Right lobe of liver (tissue), 6 donors: ENCODE measurements around the gene GBGT1. TPM values are rescaled to one million over a fixed set of nuclear protein-coding genes. Genes with fewer than 3 reads are reported as not detected.
A peak's percentile ranks its signal among the peaks of the same experiment; 100 is the strongest.

Experiments
- ATAC-seq, 4 donors: fragments of 200-7000 bp; cut with Tn5 transposase; one replicate each; pipeline ENCODE4 v1.9.1; 2020; ENCODE audit warnings: mild to moderate bottlenecking in 4 of 4, moderate library complexity in 4 of 4
- DNase-seq, 3 donors: peaks; one replicate each; pipeline ENCODE4 v3.0.0-alpha.2; 2020
- H3K27ac ChIP-seq, 3 donors: fragments of 200-600 bp; one replicate each; pipeline ENCODE4 v1.8.0; 2022
- H3K27me3 ChIP-seq, 2 donors: fragments of 200-600 bp; one replicate each; pipeline ENCODE4 v1.8.0; 2022
- H3K36me3 ChIP-seq, 4 donors: fragments of 200-600 bp; sonication (generic) in 1 of 4; one replicate each; pipeline versions ENCODE4 v1.5.1 to v1.8.0; 2017 to 2022; ENCODE audit warnings: control low read depth in 1 of 4
- H3K4me1 ChIP-seq, 4 donors: fragments of 200-600 bp; sonication (generic) in 1 of 4; one replicate each; pipeline versions ENCODE4 v1.5.1 to v1.8.0; 2017 to 2022; ENCODE audit warnings: control low read depth in 1 of 4
- H3K4me3 ChIP-seq, 3 donors: fragments of 200-600 bp; one replicate each; pipeline ENCODE4 v1.8.0; 2022
- H3K9me3 ChIP-seq, 4 donors: fragments of 200-600 bp; sonication (generic) in 1 of 4; one replicate each; pipeline versions ENCODE4 v1.5.1 to v1.8.0; 2017 to 2022; ENCODE audit warnings: control low read depth in 1 of 4
- POLR2A ChIP-seq: fragments of 450-650 bp; IDR thresholded peaks from one replicate; pipeline ENCODE4 v1.6.1; 2017; ENCODE audit warnings: antibody characterized with exemption, mild to moderate bottlenecking
- WGBS: methylation state at CpG from one replicate; pipeline ENCODE4 v1.1.6; 2018; ENCODE audit warnings: low coverage, low lambda C conversion rate; ENCODE audit not compliant: insufficient coverage; ENCODE audit errors: missing lambda C conversion rate; 5-methylcytosine and 5-hydroxymethylcytosine counted together
- intact Hi-C, 2 donors: fragments of 100-400 bp; cut with DNase I; formaldehyde crosslinking; loops; one replicate each; pipeline versions ENCODE4 v1.11.2 to v1.14.1; 2022
- total RNA-seq, 6 experiments: library from RNA; depleted of rRNA in 2 of 6; stranded (reverse); fragments of >200 nt in 2 of 6; fragmentation: NEBNext Ultra II Directional in 3 of 6; extraction: Animal tissue kit (Norgen Biotek cat#: 25700) in 3 of 6; gene quantifications; one replicate each; pipeline versions ENCODE4 v1.1.0 to v1.2.4, GENCODE V29; 2016 to 2023
- TF ChIP-seq, protein P1 (sequence below), 4 donors: fragments of 200-600 bp in 3 of 4; fragments of 450-650 bp in 1 of 4; IDR thresholded peaks; one replicate each; pipeline versions ENCODE4 v1.5.1 to v1.8.0; 2016 to 2022; ENCODE audit warnings: antibody characterized with exemption in 4 of 4, mild to moderate bottlenecking in 2 of 4
- donor health status: DM: no; HTN: yes; CAD: no.
- donor health status: DM: no; HTN: no; CAD: no.
- donor health status: DM: no; HTN: no; CAD: no.
- donor health status: DM: no; HTN: yes; CAD: no.
- donor health status: DM: no; HTN: yes; CAD: no.

GBGT1 gene
- total RNA-seq, 6 experiments from 2014 or later: 0.68 to 3.7 (median 1.9) TPM

- ATAC-seq: peak in 1 of 4 donors; percentile 18
These were observed 18.4 kb upstream of the GBGT1 start for GRCh38 chr9:133182151-133182550.

GRCh38 chr9:133181561-133181960, 17.8 kb upstream of the GBGT1 start:
- intact Hi-C loops: loop anchor here in 1 of 2 donors (10.0 kb wide), 2 partner anchors 213 to 303 kb away; no protein-coding TSS in a partner anchor
- H3K4me1 ChIP-seq: no peaks in the 10 kb centered on the region
- no peak for ATAC-seq
- H3K27ac ChIP-seq: no peak overlapping the region
- TF ChIP-seq, protein P1, sequence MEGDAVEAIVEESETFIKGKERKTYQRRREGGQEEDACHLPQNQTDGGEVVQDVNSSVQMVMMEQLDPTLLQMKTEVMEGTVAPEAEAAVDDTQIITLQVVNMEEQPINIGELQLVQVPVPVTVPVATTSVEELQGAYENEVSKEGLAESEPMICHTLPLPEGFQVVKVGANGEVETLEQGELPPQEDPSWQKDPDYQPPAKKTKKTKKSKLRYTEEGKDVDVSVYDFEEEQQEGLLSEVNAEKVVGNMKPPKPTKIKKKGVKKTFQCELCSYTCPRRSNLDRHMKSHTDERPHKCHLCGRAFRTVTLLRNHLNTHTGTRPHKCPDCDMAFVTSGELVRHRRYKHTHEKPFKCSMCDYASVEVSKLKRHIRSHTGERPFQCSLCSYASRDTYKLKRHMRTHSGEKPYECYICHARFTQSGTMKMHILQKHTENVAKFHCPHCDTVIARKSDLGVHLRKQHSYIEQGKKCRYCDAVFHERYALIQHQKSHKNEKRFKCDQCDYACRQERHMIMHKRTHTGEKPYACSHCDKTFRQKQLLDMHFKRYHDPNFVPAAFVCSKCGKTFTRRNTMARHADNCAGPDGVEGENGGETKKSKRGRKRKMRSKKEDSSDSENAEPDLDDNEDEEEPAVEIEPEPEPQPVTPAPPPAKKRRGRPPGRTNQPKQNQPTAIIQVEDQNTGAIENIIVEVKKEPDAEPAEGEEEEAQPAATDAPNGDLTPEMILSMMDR (IDR thresholded peaks at IDR 0.05): no peak
- no peak overlapping the region for H3K4me3 ChIP-seq
- DNase-seq: no peak
- 52% methylated on average over 3 of the region's 3 CpGs for WGBS
- no peaks in the 10 kb centered on the region for H3K9me3 ChIP-seq
- H3K36me3 ChIP-seq: no peaks in the 10 kb centered on the region
- H3K27me3 ChIP-seq: no peaks in the 10 kb centered on the region

More at GRCh38 chr9:133182151-133182550, 18.4 kb upstream of the GBGT1 start:
- Histone ChIP-seq H3K27me3 (no peaks in the 10 kb centered on the region), H3K36me3 (no peaks in the 10 kb centered on the region), H3K4me1 (no peaks in the 10 kb centered on the region), H3K9me3 (no peaks in the 10 kb centered on the region), H3K27ac (no peak overlapping the region), H3K4me3 (no peak overlapping the region)
- intact Hi-C loops: loop anchor here in 1 of 2 donors (10.0 kb wide), 2 partner anchors 213 to 303 kb away; no protein-coding TSS in a partner anchor
- 0% methylated on average over 1 of the region's 5 CpGs for WGBS
- no peak for TF ChIP-seq POLR2A
- TF ChIP-seq, protein P1 (IDR thresholded peaks at IDR 0.05): no peak
- DNase-seq: no peak

DNA sequence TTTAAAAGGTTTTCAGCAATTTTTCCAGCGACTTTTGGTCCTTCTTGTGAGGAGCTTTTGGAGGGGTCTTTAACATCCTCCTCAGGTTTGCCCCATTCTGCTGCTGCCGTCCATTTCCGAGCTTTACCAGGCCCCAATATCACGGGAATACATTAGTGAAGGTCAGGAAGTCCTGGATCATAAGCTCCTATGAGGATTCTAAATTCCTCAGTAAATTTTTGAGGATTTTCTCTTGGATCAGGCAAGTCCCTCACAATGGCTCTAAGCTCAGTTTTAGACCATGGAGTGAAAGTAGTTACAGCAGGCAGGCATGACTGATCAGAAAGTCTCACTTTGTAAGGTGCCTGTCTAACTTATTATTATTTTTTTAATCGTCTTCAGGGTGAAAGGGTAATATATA, 17.2 kb upstream of the GBGT1 start:
- DNase-seq: no peak
- Histone ChIP-seq H3K4me3 (no peak overlapping the region), H3K4me1 (no peaks in the 10 kb centered on the region), H3K27me3 (no peaks in the 10 kb centered on the region), H3K27ac (no peak overlapping the region), H3K9me3 (no peaks in the 10 kb centered on the region), H3K36me3 (no peaks in the 10 kb centered on the region)
- 59% methylated on average over 5 of the region's 5 CpGs for WGBS
- intact Hi-C loops: loop anchor here in 1 of 2 donors (10.0 kb wide), 2 partner anchors 214 to 304 kb away; no protein-coding TSS in a partner anchor
- no peak for ATAC-seq
- no peak for TF ChIP-seq POLR2A
- TF ChIP-seq, protein P1 (IDR thresholded peaks at IDR 0.05): no peak

GRCh38 chr9:133173056-133173455, 9.3 kb upstream of the GBGT1 start:
- no peak for TF ChIP-seq POLR2A
- TF ChIP-seq, protein P1 (IDR thresholded peaks at IDR 0.05): no peak
- no peak overlapping the region for H3K4me3 ChIP-seq
- no peak for ATAC-seq
- no peaks in the 10 kb centered on the region for H3K4me1 ChIP-seq
- H3K27ac ChIP-seq: no peak overlapping the region
- intact Hi-C loops: no loop called here
- no peaks in the 10 kb centered on the region for H3K9me3 ChIP-seq
- no peaks in the 10 kb centered on the region for H3K36me3 ChIP-seq
- 70% methylated on average over 7 of the region's 7 CpGs for WGBS
- DNase-seq: peak in 1 of 3 donors; percentile 7
- no peaks in the 10 kb centered on the region for H3K27me3 ChIP-seq
